Tibial nerve (tissue), 4 donors: Measurements from ENCODE around the gene CTH. TPM values are rescaled to one million over a fixed set of nuclear protein-coding genes. Genes with fewer than 3 reads are reported as not detected.
A peak's percentile ranks its signal among the peaks of the same experiment; 100 is the strongest.
"Not testable (repeated sequence)": the region's sequence is repeated elsewhere in the genome, so short reads cannot be mapped to it uniquely, and the experiment has no call there.

Experiments
- DNase-seq, 2 donors: peaks; one replicate each; pipeline ENCODE4 v3.0.0-alpha.2; 2019; ENCODE audit warnings: low spot score in 2 of 2
- H3K27ac ChIP-seq, 4 donors: fragments of 200-600 bp; sonication (generic) in 3 of 4; one replicate each; pipeline ENCODE4 v1.5.1; 2017 to 2019; ENCODE audit warnings: mild to moderate bottlenecking in 1 of 4
- H3K27me3 ChIP-seq, 2 donors: fragments of 200-600 bp; sonication (generic) in 1 of 2; one replicate each; pipeline versions ENCODE4 v1.5.1 to v1.6.0; 2017 to 2019
- H3K36me3 ChIP-seq, 3 donors: fragments of 200-600 bp; sonication (generic); one replicate each; pipeline ENCODE4 v1.5.1; 2018 to 2019
- H3K4me1 ChIP-seq, 4 donors: fragments of 200-600 bp; sonication (generic) in 3 of 4; one replicate each; pipeline ENCODE4 v1.5.1; 2017 to 2019
- H3K4me3 ChIP-seq, 4 donors: fragments of 200-600 bp; sonication (generic) in 3 of 4; one replicate each; pipeline ENCODE4 v1.5.1; 2017 to 2019; ENCODE audit warnings: mild to moderate bottlenecking in 1 of 4, moderate library complexity in 1 of 4
- H3K9me3 ChIP-seq, 4 donors: fragments of 200-600 bp; sonication (generic) in 3 of 4; one replicate each; pipeline ENCODE4 v1.5.1; 2017 to 2019
- EP300 ChIP-seq, 2 donors: sonication (generic); formaldehyde crosslinking; IDR thresholded peaks; one replicate each; pipeline ENCODE4 v1.6.1; 2017; ENCODE audit warnings: antibody characterized with exemption in 2 of 2, mild to moderate bottlenecking in 1 of 2
- POLR2A ChIP-seq, 2 donors: fragments of 450-650 bp; IDR thresholded peaks; one replicate each; pipeline ENCODE4 v1.6.1; 2017; ENCODE audit warnings: antibody characterized with exemption in 2 of 2, mild to moderate bottlenecking in 2 of 2, moderate library complexity in 2 of 2
- WGBS, 2 donors: methylation state at CpG; one replicate each; pipeline ENCODE4 v1.1.5; 2018; 5-methylcytosine and 5-hydroxymethylcytosine counted together
- total RNA-seq, 4 donors: library from RNA; depleted of rRNA; stranded (reverse); fragments of >200 nt; gene quantifications; one replicate each; pipeline ENCODE4 v1.1.0, GENCODE V29; 2016
- TF ChIP-seq, protein P1 (sequence below), 5 experiments: fragments of 200-600 bp in 3 of 5; fragments of 450-650 bp in 2 of 5; sonication (generic) in 3 of 5; IDR thresholded peaks; one replicate each; pipeline ENCODE4 v1.5.1; 2016 to 2019; ENCODE audit warnings: antibody characterized with exemption in 5 of 5, mild to moderate bottlenecking in 3 of 5, moderate library complexity in 2 of 5

Gene CTH
- total RNA-seq, 4 donors from 2014 or later, result 5.7 to 12.2 (median 9.4) TPM

DNA sequence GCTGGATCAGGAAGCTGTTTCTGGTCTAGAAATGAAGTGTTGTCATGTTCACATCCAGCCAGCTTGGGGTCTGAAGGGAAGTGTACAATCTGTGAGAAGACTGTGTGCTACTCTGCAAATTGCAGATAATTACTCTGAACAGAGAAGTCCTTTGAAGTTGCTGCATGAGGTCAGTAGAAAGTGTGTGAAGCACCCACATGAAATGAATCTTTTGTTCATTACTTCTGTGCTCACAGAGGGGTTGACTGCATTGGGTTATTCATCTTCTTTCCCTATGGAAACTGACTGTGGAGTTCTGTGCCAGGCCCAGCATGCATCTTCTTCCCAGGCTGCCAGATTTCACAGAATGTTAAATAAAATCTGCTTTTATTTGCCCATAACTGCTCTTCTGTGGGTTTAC is 47.1 kb downstream of the CTH start:
- Histone ChIP-seq H3K4me1 (no peaks in the 10 kb centered on the region), H3K4me3 (no peak overlapping the region), H3K27me3 (no peaks in the 10 kb centered on the region), H3K27ac (peak overlapping the region in 1 of 4 donors; percentile 29), H3K36me3 (no peaks in the 10 kb centered on the region), H3K9me3 (no peaks in the 10 kb centered on the region)
- no peak for DNase-seq
- no peak for TF ChIP-seq POLR2A (IDR thresholded peaks at IDR 0.05)
- TF ChIP-seq EP300 (IDR thresholded peaks at IDR 0.05), result no peak
- TF ChIP-seq, protein P1, sequence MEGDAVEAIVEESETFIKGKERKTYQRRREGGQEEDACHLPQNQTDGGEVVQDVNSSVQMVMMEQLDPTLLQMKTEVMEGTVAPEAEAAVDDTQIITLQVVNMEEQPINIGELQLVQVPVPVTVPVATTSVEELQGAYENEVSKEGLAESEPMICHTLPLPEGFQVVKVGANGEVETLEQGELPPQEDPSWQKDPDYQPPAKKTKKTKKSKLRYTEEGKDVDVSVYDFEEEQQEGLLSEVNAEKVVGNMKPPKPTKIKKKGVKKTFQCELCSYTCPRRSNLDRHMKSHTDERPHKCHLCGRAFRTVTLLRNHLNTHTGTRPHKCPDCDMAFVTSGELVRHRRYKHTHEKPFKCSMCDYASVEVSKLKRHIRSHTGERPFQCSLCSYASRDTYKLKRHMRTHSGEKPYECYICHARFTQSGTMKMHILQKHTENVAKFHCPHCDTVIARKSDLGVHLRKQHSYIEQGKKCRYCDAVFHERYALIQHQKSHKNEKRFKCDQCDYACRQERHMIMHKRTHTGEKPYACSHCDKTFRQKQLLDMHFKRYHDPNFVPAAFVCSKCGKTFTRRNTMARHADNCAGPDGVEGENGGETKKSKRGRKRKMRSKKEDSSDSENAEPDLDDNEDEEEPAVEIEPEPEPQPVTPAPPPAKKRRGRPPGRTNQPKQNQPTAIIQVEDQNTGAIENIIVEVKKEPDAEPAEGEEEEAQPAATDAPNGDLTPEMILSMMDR (IDR thresholded peaks at IDR 0.05), result no peak

- 93 to 94% methylated on average over 4 of the region's 4 CpGs for WGBS, 2 donors
- Histone ChIP-seq H3K4me3 (no peak overlapping the region), H3K9me3 (no peaks in the 10 kb centered on the region), H3K27me3 (no peaks in the 10 kb centered on the region), H3K27ac (no peak overlapping the region), H3K4me1 (no peaks in the 10 kb centered on the region), H3K36me3 (no peaks in the 10 kb centered on the region)
- DNase-seq, result no peak
- TF ChIP-seq POLR2A (IDR thresholded peaks at IDR 0.05) (no peak), EP300 (IDR thresholded peaks at IDR 0.05) (no peak)
- TF ChIP-seq, protein P1 (IDR thresholded peaks at IDR 0.05), result no peak
Observed at GRCh38 chr1:70459496-70460225, 48.6 kb downstream of the CTH start.

- not testable (repeated sequence) for H3K27me3 ChIP-seq, H3K4me1 ChIP-seq, DNase-seq, H3K4me3 ChIP-seq, H3K36me3 ChIP-seq, H3K9me3 ChIP-seq, H3K27ac ChIP-seq
- 76 to 80% methylated on average over 8 of the region's 8 CpGs for WGBS, 2 donors
Observed at GRCh38 chr1:70460740-70461713, 50.0 kb downstream of the CTH start.

DNA sequence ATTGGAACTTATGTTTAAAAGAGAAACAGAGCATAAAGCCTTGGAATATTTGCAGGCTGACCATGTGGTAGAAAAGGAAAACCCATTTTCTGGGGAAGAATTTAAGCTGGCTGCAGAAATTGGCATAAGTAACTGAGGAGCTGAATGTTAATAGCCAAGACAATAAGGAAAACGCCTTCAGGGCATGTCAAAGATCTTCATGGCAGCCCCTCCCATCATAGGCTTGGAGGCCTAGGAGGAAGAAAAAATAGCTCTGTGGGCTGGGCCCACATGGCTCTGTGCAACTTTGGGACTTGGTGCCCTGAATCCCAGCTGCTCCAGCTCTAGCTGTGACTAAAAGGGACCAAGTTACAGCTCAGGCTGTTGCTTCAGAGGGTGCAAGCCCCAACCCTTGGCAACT is 51.5 kb downstream of the CTH start:
- Histone ChIP-seq H3K27ac (no peak overlapping the region), H3K4me3 (no peak overlapping the region), H3K36me3 (no peaks in the 10 kb centered on the region), H3K9me3 (no peaks in the 10 kb centered on the region), H3K27me3 (no peaks in the 10 kb centered on the region), H3K4me1 (no peaks in the 10 kb centered on the region)
- TF ChIP-seq, protein P1 (IDR thresholded peaks at IDR 0.05), result no peak
- no peak for DNase-seq
- 42 to 50% methylated on average over 1 of the region's 1 CpG for WGBS, 2 donors

DNA sequence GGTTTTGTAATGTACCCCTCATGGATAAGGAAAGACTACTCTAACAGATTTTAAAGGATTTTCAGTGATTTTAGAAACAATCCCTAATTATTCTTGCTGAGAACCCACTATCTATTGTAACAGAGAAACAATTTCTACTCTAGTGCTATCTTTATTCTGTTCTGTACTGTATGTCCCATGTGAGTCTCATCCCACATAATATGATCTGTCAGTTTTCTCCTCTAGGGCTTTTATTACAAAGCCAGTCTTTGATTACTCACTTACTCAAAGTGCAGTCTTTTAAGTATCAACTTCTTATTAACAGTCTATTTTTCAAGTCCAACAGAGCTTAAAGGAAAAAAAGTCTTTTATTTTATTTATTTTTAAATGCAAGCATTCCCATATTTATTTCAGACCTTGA is 54.8 kb downstream of the CTH start:
- Histone ChIP-seq H3K27ac (no peak overlapping the region), H3K4me3 (no peak overlapping the region), H3K9me3 (no peaks in the 10 kb centered on the region), H3K4me1 (no peaks in the 10 kb centered on the region), H3K27me3 (no peaks in the 10 kb centered on the region), H3K36me3 (no peaks in the 10 kb centered on the region)
- DNase-seq, result no peak
- no peak for TF ChIP-seq EP300 (IDR thresholded peaks at IDR 0.05)
- no peak for TF ChIP-seq POLR2A (IDR thresholded peaks at IDR 0.05)
- TF ChIP-seq, protein P1 (IDR thresholded peaks at IDR 0.05), result no peak
